ENCODE results near the gene ADCY10.
"Not testable (repeated sequence)": the region's sequence is repeated elsewhere in the genome, so short reads cannot be mapped to it uniquely, and the experiment has no call there.

GRCh38 chr1:167928919-167929318 is 15.0 kb upstream of the ADCY10 start:
- TF ChIP-seq POLR2A, CTCF (IDR thresholded peaks at IDR 0.05): not testable (repeated sequence)
